NCI-H748 treated with DMSO at 0.1 percent for 48 hours (cell line): ENCODE data around the gene VAMP5.
A peak's percentile ranks its signal among the peaks of the same experiment; 100 is the strongest.
"Not testable (repeated sequence)": the region's sequence is repeated elsewhere in the genome, so short reads cannot be mapped to it uniquely, and the experiment has no call there.

ENCODE experiments used
- DNase-seq: peaks from one replicate; lab custom pipeline; 2025; lab: John Stamatoyannopoulos, UW

The VAMP5 gene

DNA sequence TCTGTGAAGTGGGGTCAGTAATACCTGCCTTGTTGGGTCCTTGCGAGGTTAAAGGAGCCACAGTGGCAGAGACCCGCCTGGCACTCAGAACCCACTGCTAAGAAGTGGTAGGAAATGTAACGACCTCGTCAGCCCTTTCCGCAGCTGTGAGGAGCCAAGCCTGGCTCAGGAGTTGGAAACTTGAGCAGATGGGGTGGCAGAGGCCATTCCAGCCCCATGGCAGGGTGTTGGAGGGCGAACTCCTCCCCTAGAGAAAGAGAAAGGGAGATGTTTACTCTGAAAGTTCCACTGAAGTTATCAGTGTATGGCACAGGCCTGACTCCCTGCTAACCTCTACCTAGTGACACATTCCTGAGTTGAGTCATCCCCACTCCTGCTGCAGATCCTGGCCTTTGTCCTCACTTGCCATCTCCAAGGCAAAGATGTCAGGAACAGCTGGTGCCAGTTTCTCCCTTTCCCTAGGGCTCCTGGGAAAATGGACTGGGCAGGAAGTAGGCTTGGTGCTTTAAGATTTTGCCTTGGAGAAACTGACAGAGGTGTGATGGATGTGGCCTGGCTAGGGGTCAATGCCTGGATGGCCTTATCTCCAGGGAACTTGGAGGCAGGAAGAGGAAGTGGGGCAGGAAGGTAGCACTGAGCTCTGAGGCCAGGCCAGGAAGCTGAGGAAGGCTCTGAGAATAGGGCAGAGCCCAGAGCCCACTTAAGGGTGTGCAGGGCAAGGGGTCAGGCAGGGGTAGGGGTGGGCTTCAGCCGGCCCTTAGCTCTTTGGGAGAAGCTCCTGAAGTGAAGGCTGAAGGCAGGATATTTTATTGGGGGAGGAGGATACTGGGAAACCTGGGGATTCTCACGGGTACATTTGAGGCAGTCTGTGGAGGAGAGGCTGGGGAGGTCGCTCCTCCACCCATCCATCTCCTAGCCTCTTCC, 888 bp downstream of the VAMP5 start:
- no peak for DNase-seq

DNA sequence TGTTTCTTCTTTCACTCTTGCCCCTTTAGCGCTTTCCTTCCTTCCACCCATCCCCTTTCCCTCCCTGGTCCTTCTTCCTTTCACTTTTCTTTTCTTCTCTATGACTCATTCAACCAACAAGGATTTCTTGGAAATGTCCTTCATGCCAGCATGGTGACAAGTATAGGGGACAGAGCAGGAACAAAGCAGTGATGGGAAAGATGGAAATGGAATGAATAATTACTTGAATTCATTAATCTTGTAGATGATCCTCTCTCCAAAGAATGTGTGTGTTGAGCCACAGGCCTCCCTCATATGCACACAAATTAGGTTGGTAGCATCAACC, 1.5 kb downstream of the VAMP5 start:
- DNase-seq = no peak

DNA sequence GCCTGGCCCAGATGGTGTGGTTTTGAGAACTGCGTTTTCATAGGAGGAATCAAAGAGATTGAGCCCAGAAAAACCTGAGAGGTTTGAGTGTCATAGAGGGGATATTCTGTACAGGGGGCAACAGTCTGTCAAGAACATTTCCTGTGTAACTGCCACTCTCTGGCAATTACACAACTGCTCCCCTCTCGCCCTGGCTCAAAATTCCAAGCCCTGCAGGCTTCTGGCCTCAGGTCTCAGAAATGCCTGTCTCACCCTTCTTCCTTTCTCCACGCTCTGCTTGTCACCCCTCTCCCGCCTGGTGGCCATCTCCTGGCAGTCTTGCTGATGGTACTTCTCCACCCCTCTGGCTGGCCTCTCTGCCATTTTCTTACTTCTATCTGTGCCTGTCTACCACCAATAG, 4.0 kb downstream of the VAMP5 start:
- DNase-seq = no peak

DNA sequence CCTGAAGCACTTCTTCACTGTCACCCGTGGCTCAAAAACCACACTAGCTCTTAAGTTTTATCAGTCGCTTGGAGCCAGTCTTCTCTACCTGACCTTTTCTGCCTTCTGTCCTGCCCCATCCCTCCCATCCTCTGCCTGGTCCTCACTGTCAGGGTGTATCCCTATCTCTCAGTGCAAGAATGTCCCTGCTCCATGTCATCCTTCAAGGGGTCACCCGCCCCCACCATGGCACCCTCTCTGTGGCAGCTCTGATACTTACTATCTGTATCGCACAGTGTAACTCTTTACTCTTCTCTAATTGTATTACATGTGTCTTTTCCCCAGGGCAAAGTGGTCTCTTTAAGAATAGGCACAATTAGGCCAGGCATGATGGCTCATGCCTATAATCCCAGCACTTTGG, 4.4 kb downstream of the VAMP5 start:
- DNase-seq = no peak

DNA sequence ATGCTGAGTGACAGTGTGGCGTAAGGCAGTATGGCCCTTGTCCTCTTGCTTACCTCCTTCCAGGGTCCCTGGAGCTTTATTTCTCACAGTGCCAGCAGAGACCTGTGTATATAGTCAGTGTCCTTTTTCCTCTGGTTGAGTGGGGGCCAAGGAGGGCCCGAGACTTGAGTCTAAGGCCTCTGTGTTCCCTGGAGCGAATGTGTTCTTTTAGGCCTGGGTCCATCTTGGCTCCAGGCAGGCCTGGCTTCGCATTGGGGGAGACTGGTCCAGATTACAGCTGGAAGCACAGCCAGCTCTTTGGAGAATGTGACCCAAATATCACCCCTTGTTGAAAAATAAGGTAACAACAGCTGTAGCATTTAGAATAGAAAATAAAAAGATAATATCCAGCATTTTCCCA, 5.0 kb downstream of the VAMP5 start:
- DNase-seq = no peak

DNA sequence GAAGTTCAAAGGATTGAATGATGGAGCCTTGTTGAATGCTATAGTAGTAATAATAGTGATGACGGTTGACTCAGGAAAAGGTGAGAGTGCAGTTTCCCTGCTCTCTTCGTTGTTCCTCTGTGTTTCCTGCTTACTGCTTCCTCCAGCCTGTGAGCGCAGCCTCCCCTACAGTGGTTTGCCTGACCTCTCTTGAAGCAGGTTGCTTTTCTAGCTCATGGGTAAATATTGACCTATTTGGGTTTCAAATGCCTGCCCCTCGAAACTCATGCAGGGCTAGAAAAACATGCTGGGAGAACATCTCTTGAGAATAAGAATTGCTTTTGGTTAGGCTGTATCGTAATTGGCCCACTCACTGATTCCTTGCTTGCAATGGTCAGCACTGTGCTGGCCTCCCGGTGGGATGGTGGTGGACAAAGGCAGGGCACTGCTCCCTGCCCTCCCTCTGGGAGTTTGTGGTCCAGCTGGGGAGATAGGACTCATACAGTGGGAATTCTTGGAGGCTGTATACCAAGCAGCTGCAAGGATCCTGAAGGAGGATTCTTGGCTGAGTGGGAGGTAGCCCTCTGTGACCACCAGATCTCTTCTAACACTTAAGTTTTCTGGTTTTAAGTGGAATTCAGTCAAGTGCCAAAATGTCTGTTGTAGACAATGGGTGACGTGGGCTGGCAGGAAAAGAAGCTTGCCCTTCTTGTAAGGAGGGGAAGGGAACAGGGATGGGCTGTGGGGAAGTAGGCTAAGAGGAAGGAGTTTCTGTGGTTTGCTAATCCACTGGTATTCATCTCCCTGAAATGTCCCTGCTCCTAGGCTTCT, 6.0 kb downstream of the VAMP5 start:
- DNase-seq = no peak

DNA sequence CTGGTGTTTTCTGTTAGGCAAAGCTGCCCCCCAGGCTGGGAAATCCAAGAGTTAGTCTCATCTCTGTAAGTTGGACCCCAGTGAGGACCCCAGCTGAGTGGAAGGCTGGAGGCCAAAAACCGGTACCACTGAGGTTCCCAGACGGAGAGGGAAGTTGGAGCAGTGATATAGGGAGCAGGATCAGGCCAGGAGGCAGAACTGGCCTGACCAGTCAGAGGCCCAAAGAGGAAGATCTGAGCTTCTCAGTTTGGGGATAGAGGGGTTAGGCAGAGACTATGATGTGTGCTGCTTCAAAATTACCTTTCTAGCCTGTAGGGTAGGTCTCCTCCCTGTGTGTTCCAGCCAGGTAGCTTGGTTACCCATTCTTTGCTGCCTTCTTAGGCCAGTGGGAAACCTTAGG, 6.7 kb downstream of the VAMP5 start:
- no peak for DNase-seq

DNA sequence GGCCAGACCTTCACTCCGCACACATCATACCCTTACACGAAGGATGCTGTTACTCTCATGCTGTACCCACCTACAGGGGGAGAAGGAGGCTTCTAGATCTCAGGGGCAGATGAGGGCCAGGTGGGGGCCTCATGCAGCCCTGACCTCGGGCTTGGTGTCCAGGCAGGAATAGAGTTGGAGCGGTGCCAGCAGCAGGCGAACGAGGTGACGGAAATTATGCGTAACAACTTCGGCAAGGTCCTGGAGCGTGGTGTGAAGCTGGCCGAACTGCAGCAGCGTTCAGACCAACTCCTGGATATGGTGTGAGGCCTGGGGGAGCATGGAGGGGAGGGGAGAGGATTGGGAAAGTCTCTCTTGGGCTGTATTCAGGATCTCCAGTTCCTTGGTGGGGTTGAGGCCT, 7.3 kb downstream of the VAMP5 start:
- no peak for DNase-seq

DNA sequence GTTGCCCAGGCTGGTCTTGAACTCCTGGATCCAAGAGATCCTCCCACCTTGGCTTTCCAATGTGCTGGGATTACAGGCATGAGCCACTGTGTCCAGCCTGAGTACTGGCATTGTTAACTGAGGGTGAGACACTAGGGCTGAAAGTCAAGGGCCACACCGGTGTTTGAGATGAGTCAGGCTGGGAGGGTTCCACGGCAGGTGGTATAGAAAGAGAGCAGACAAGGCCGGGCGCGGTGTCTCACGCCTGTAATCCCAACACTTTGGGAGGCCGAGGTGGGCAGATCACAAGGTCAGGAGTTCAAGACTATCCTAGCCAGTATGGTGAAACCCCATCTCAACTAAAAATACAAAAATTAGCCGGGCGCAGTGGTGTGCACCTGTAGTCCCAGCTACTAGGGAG, 8.1 kb downstream of the VAMP5 start:
- not testable (repeated sequence) for DNase-seq

DNA sequence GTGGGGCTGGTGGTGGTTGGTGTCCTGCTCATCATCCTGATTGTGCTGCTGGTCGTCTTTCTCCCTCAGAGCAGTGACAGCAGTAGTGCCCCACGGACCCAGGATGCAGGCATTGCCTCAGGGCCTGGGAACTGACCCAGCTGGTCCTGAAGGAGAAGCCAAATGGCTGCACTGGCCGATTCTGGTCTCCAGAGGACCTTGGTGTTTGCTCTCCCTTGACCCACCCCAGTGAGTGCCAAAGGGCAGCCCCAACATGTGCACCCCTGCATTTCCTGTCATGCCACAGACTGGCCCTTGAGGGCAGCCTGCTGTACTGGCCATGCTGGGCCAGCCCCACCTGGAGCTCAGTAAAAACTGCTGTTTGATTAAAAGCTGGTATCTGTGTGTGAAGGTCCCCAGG, 8.8 kb downstream of the VAMP5 start:
- no peak for DNase-seq

DNA sequence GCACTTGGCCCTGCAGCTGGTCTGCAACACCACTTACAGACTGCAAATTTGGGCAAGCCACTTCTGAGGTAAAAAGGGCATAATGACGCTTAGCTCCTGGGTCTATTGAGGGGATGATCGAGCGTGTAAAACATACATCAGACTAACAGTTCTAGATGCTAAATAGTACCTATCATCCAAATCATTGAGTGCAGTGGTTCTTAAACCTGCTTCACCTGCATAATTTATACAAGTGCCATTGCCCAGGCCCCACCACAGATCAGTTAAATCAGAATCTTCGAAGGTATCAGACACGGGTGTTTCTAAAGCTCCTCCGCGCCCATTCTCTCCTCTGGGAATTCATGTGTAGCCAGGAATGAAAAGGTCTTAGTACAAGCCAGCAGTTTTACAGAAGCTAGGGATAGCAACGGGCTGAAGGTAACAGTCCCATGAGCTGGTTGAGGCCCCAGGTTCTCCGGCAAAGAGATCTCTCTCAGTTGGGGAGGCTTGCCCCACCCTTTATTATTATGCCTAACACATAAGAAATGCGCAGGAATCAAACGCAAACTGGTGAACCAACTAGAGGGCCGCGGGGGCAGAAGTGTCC, 10.6 kb downstream of the VAMP5 start:
- DNase-seq = no peak

DNA sequence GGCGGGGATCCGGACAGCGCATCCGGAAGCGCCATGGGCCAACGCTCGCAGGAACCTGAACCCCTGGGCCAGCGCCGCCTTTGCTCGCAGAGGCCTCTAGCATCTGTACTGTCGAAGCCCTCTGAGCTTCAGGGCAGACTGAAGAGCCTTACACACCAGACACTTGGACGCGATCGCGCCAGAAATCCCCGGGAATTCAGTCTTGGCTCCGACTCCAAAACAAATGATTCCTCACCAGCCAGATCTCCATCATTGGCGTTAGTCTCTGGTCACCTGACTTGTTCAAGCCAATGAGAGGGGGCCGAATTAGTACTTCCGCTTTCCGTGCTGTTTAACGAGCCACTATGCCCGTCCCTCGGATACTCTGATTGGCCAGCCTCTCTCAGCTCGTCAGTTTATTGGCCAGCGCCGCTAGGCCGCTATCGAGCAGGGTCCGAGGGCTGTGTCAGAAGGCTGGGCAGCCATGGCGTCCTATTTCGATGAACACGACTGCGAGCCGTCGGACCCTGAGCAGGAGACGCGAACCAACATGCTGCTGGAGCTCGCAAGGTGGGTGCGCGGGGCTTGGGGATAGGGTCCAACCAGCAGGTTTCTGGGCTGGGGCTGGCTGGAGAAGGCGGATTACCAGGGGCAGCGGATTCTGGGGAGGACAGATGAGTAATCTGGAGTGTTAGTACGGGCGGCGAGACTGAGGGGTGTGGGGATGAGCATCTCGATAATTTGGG, 11.2 kb downstream of the VAMP5 start, which contains the start of gene RNF181:
TSS of gene RNF181 (plus strand) at position 445 of the 725 bp plus-strand sequence. CDS start at position 464, 19 bp downstream.
- peak; percentile 92 for DNase-seq

DNA sequence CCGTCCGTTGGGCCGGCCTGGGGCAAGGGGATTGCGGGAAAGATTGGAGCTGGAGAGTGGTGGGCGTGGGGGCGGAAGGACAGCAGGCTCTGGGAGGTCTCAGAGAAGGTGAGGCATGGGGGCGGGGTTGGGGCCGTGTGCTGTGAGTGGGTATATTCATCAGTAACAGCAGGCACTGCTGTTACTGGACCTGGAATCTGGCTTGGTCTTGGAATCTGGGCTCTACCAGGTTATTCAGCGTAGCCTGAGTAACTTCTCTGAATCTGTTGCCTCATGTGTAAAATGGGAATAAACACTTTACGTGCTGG, 11.7 kb downstream of the VAMP5 start:
- no peak for DNase-seq

DNA sequence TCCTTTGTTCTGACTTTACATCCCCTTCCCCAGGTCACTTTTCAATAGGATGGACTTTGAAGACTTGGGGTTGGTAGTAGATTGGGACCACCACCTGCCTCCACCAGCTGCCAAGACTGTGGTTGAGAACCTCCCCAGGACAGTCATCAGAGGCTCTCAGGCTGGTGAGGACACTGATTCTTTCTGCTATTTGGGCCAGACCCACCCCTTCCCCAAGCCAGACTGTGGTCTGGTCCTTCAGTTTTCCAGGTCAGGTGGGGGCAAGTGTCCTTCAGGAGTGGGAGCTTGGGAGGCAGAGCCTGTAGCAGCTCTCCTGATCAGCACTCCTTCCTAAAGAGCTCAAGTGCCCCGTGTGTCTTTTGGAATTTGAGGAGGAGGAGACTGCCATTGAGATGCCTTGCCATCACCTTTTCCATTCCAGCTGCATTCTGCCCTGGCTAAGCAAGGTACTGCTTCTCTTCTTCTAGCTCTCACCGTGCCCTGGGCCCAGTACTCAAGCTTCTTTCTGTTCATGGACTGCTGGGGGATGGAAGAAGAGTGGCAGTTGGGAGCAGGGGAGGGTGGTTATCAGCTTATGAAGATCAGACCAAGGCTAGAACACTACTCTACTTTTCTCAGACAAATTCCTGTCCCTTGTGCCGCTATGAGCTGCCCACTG, 12.4 kb downstream of the VAMP5 start:
- no peak for DNase-seq

DNA sequence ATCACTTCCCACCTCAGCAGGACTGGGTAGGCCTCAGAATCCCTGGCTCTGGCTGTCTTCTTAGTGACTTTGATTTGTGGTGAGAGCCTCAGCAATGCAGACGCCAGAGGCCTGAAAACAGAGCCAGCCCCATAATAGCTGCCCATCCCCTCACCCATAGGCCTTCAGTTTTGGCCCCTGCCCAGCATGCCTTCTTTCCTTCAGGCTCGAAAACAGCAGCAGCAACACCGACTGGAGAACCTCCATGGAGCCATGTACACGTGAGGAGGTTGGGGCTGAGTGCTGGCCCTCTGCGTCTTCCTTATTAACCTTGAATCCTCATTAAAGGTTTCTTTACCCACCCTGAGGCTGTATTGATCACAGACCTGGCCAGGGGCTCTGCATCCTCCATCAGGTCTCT, 13.0 kb downstream of the VAMP5 start:
- no peak for DNase-seq

DNA sequence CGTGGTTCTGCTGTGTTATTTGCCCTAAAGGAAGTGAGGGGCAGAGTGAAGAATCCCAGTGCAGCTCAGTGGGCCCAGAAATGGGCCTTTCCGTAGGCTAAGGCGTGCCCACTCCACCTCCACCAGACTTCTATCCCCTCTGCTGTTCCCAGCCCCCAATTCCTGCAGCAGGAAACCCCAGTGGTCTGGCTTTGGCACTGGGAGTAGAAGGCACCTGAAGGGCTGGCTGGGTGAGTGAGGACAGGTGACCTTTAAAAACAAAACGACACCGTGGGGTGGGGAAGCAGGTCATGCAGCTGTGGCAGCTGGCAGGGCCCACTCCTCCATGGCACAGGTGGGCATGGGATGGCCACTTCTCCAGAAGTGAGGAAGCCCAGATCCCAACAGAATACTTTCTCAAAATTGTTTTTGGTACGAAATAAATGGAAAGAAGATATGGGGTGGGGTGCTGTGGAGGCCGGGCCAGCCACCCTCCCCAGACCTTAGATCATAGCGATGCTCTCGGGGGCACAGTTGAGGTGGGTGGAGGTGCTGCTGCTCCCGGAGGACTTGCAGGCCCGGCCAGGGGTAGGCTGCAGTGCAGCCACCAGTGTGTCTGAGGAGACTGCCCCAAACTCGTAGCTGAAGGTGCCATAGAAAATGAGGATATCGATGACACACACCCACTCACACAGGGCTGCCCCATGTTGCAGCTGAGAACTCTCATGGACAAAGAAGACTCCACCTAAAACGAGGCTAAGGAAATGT, 14.5 kb downstream of the VAMP5 start:
- no peak for DNase-seq

DNA sequence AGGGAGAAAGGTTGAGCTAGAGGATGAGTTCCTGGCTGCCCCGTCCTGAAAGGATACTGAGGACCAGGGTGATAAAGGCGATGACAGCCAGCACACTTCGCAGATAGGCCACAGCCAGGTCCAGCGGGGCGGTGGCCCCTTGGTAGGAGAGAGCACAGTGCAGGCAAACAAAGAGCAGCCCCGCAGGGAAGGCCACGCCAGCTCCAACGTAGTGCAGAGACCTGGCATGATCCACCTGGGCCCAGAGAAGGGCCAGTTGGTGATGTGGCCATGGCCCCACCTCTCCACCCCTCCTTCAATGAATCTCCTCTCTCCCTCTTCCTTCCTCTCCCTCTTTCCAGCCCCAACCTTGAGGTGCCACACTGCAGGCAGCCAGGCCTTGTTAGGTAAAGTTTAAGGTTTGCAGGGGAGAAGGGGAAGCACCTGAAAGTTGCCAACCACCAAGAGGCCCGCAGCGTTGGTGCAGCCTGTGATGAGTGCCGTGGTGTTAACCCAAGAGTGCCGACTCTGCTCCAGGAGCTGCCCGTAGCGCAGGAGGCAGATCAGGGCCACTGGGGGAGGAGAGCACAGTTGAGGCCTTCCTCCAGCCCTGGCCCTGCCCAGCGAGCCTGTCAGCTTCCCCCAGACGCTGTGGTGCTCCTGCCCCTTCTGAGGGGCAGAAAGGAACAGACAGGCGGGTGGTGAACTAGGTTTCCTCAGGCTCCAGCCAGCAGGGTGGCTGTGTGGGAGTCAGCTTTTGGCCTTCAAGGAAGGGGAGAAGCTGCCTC, 15.4 kb downstream of the VAMP5 start:
- no peak for DNase-seq

DNA sequence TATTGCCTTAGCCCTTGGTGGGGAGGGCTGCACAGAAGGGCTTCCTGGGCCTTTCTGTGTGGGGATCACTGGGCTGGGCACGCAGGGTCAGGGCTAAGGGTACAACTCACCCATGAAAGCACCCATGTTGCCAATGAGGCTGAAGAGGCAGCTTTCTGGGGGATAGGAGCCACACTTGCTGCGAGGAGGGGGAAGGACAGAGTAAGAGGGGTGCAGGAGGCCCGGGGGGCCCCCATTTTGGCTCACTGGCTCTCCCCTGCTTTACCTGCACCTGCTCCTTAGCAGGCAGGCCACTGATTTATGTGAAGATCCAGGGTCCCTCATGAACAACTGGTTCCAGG, 16.0 kb downstream of the VAMP5 start:
- DNase-seq = no peak

DNA sequence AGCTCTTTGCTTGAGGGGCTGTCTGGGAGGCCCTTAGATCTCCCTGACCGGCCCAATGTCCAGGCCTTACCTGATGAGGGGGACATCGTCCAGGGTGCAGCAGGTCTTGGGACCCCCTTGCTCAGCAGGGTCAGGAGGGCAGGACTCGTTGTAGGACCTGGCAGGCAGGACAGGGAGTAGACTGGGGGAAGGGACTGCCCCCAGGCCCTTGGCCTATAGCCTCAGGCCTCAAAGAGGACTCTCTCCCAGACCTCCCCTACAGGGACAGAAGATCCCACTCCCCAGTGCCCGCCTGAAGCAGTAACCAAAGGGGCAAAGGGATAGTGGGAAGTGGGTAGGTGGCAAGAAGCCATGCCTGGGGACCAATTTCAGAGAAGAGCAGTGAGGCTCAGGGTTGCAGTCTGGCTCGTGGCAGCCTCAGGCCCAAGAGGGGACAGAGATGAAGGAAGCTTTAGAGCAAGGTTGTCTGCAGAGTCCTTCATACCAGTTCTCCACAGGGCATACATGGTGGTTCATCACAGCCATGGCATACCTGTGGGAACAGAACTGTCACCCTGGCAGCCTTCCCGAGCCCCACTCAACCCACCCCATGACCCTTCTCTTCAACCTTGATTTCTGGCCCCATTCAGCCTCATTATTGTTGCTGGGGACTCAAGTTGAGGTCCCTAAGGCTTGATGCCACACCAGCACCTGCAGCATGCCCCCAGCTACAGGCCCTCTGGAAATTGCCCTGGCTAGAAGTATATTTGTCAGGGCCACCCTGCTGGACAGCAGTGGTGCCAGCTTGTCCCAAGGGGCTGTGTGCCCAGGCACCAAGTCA, 16.9 kb downstream of the VAMP5 start:
- no peak for DNase-seq
